GM12865 (cell line): Measurements from ENCODE around the gene SHANK3.

Experiments
- DNase-seq: peaks from one replicate; pipeline ENCODE4 v3.0.0; 2010; ENCODE audit warnings: low read depth
- H3K4me3 ChIP-seq: 2 replicates; pipeline ENCODE4 v1.5.1; 2011; ENCODE audit warnings: mild to moderate bottlenecking, low read depth, low read length, control low read depth
- CTCF ChIP-seq: IDR thresholded peaks from 2 replicates; pipeline ENCODE4 v1.5.1; 2011; ENCODE audit warnings: low read length, control low read depth, low read depth, inconsistent platforms; ENCODE audit not compliant: insufficient read depth; ENCODE audit errors: missing control alignments

SHANK3 gene

GRCh38 chr22:50715250-50715649, 42.6 kb downstream of the SHANK3 start:
- no peak for TF ChIP-seq CTCF
- H3K4me3 ChIP-seq: no peak overlapping the region
- no peak for DNase-seq

GRCh38 chr22:50715776-50716175, 43.2 kb downstream of the SHANK3 start:
- TF ChIP-seq CTCF: no peak
- no peak overlapping the region for H3K4me3 ChIP-seq

GRCh38 chr22:50716290-50717024, 43.8 kb downstream of the SHANK3 start:
- TF ChIP-seq CTCF: no peak
- H3K4me3 ChIP-seq: no peak overlapping the region
- no peak for DNase-seq

More at GRCh38 chr22:50715776-50716175, 43.2 kb downstream of the SHANK3 start:
- DNase-seq: no peak

- TF ChIP-seq CTCF: no peak
- no peak for DNase-seq
Measured at GRCh38 chr22:50717709-50718351, 45.2 kb downstream of the SHANK3 start.

GRCh38 chr22:50718352-50718709, 45.7 kb downstream of the SHANK3 start:
- no peak for TF ChIP-seq CTCF
- no peak for DNase-seq
- H3K4me3 ChIP-seq: no peak overlapping the region

More at GRCh38 chr22:50717709-50718351, 45.2 kb downstream of the SHANK3 start:
- H3K4me3 ChIP-seq: no peak overlapping the region

- no peak for DNase-seq
- H3K4me3 ChIP-seq: no peak overlapping the region
- TF ChIP-seq CTCF: no peak
Measured at GRCh38 chr22:50719814-50720300, 47.2 kb downstream of the SHANK3 start.
